ENCODE measurements around the gene BCL11A. TPM values are rescaled to one million over a fixed set of nuclear protein-coding genes. Genes with fewer than 3 reads are reported as not detected.

The BCL11A gene
- total and polyA plus RNA-seq, 2 of the 13 experiments (the other 11 are each of a cell fraction or from before 2014, with no cell fraction given) = not detected

DNA sequence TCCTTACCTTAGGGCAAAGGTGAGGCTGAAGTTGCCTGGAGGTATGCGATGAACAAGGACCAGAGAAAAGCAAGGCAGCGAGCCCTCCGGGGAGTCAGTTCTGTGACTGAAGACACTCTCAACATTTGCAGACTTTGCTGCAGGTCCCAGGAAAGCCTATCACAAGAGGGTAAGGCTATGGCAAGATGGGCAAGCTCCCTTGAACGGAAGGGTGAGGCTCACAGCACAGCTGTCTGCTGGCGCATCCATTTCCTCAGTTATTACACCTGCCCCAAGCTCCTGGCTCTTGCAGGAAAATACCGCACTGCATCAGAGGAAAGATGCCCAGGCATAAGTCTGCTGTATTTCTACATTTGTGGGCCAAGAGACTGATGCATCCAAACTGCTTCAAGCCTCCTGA, 141.4 kb downstream of the BCL11A start:
- no peak overlapping the region for H3K4me2 ChIP-seq (ENCODE audit: low read depth, low read length)
- H3K36me3 ChIP-seq (replicated peaks in 1 of 2; ENCODE audit: control insufficient read depth in 1 of 2, insufficient read depth in 2 of 2, low read length in 2 of 2) = no peaks in the 10 kb centered on the region
- no peaks in the 10 kb centered on the region for H3K4me1 ChIP-seq (ENCODE audit: insufficient read depth, low read length)
- no peak for FAIRE-seq
- no peaks in the 10 kb centered on the region for H4K20me1 ChIP-seq (ENCODE audit: insufficient read depth, low read length)
- 77% methylated on average over 6 of the region's 6 CpGs for WGBS (ENCODE audit: low lambda C conversion rate)
- H3K9ac ChIP-seq (ENCODE audit: insufficient read depth, low read depth, low read length) = no peak overlapping the region
- no peaks in the 10 kb centered on the region for H3K9me3 ChIP-seq (ENCODE audit: low read length)
- TF ChIP-seq NR2F6 (IDR thresholded peaks at IDR 0.05) (no peak), NR2F6 (CRISPR knock-in tag; IDR thresholded peaks at IDR 0.05) (no peak), MAFF (IDR thresholded peaks at IDR 0.05; ENCODE audit: low read depth, low read length) (no peak), CREM (IDR thresholded peaks at IDR 0.05) (no peak), CREM (CRISPR knock-in tag; IDR thresholded peaks at IDR 0.05) (no peak), ZSCAN20 (CRISPR knock-in tag; IDR thresholded peaks at IDR 0.05; ENCODE audit: borderline replicate concordance) (no peak), HES4 (CRISPR knock-in tag; IDR thresholded peaks at IDR 0.05; ENCODE audit: borderline replicate concordance) (no peak), KDM2A (CRISPR knock-in tag; IDR thresholded peaks at IDR 0.05; ENCODE audit: borderline replicate concordance, low read depth) (no peak), ATF1 (CRISPR knock-in tag; IDR thresholded peaks at IDR 0.05) (no peak), U2AF1 (optimal IDR thresholded peaks at IDR 0.05; ENCODE audit: low read depth, low read length) (no peak), HDAC2 (CRISPR knock-in tag; IDR thresholded peaks at IDR 0.05) (no peak), ZFP41 (CRISPR knock-in tag; IDR thresholded peaks at IDR 0.05; ENCODE audit: borderline replicate concordance) (no peak), YEATS4 (CRISPR knock-in tag; IDR thresholded peaks at IDR 0.05; ENCODE audit: borderline replicate concordance) (no peak), ATM (IDR thresholded peaks at IDR 0.05; ENCODE audit: borderline replicate concordance) (no peak)
- TF ChIP-seq, protein P1, sequence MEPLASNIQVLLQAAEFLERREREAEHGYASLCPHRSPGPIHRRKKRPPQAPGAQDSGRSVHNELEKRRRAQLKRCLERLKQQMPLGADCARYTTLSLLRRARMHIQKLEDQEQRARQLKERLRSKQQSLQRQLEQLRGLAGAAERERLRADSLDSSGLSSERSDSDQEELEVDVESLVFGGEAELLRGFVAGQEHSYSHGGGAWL (CRISPR knock-in tag; IDR thresholded peaks at IDR 0.05) = no peak
- TF ChIP-seq, protein P2, sequence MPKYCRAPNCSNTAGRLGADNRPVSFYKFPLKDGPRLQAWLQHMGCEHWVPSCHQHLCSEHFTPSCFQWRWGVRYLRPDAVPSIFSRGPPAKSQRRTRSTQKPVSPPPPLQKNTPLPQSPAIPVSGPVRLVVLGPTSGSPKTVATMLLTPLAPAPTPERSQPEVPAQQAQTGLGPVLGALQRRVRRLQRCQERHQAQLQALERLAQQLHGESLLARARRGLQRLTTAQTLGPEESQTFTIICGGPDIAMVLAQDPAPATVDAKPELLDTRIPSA (CRISPR knock-in tag; IDR thresholded peaks at IDR 0.05; ENCODE audit: borderline replicate concordance) = no peak
- H3K27me3 ChIP-seq (ENCODE audit: control insufficient read depth in 1 of 2, insufficient read depth in 2 of 2, low read length in 2 of 2) = peaks cover 0 to 8% of the 10 kb centered on the region in 2 experiments; a peak in 3 of 5 replicates
- no peak overlapping the region for H3K27ac ChIP-seq (ENCODE audit: extremely low read length, insufficient read depth, low read length)
- H2AFZ ChIP-seq (ENCODE audit: low read length) = no peak overlapping the region
- in situ Hi-C loops (cut with HindIII; ENCODE audit: extremely low pct_ligation_motif_present, low pct_unique_long_range_greater_than_20kb) (no loop called here), intact Hi-C loops (cut with micrococcal nuclease; ENCODE audit: unreplicated experiment) (no loop called here)
- ATAC-seq = no peak
- CTCF ChIA-PET (ENCODE audit: low intra/inter-chr PET ratio, low total read pairs) = no interaction called here
- BruUV-seq (replicated peaks) = no TSS peak
- POLR2A ChIA-PET = no interaction called here
- no peaks in the 10 kb centered on the region for H3K79me2 ChIP-seq (ENCODE audit: insufficient read depth, low read length)
- no peak overlapping the region for H3K4me3 ChIP-seq (replicated peaks in 1 of 3; ENCODE audit: insufficient read depth in 1 of 3, low read depth in 2 of 3, low read length in 3 of 3)
- no peak for DNase-seq (ENCODE audit: low spot score)

All from HepG2 (cell line).